Measurements from ENCODE around the gene FN1.
"Not testable (repeated sequence)": the region's sequence is repeated elsewhere in the genome, so short reads cannot be mapped to it uniquely, and the experiment has no call there.

FN1 gene

GRCh38 chr2:215363461-215364156 is 72.3 kb downstream of the FN1 start:
- no peak for DNase-seq

- DNase-seq, result no peak
These were observed 72.8 kb downstream of the FN1 start for GRCh38 chr2:215363039-215363438.

- no peak for DNase-seq
These were observed 73.3 kb downstream of the FN1 start for GRCh38 chr2:215362562-215362904.

GRCh38 chr2:215361876-215362561 is 73.8 kb downstream of the FN1 start:
- DNase-seq, result no peak

GRCh38 chr2:215361211-215361875 is 74.5 kb downstream of the FN1 start:
- DNase-seq, result no peak

- DNase-seq, result no peak
These were observed 75.3 kb downstream of the FN1 start for GRCh38 chr2:215360596-215360995.

GRCh38 chr2:215360059-215360458 is 75.8 kb downstream of the FN1 start:
- not testable (repeated sequence) for DNase-seq

- DNase-seq, result no peak
These were observed 76.3 kb downstream of the FN1 start for GRCh38 chr2:215359576-215359922.

GRCh38 chr2:215358891-215359575 is 76.8 kb downstream of the FN1 start:
- no peak for DNase-seq

- no peak for DNase-seq
These were observed 77.5 kb downstream of the FN1 start for GRCh38 chr2:215358312-215358845.

- DNase-seq, result no peak
These were observed 78.2 kb downstream of the FN1 start for GRCh38 chr2:215357660-215358059.

GRCh38 chr2:215356948-215357461 is 78.9 kb downstream of the FN1 start:
- DNase-seq, result no peak

- no peak for DNase-seq
These were observed 79.4 kb downstream of the FN1 start for GRCh38 chr2:215356334-215356947.

GRCh38 chr2:215355801-215356200 is 80.1 kb downstream of the FN1 start:
- DNase-seq, result no peak

- DNase-seq, result no peak
These were observed 80.8 kb downstream of the FN1 start for GRCh38 chr2:215354771-215355695.

- DNase-seq, result no peak
These were observed 83.3 kb downstream of the FN1 start for GRCh38 chr2:215352602-215353001.

GRCh38 chr2:215347878-215348277 is 88.0 kb downstream of the FN1 start:
- DNase-seq, result no peak

GRCh38 chr2:215338883-215339679 is 96.8 kb downstream of the FN1 start:
- DNase-seq, result no peak

GRCh38 chr2:215332872-215333595 is 102.8 kb downstream of the FN1 start:
- DNase-seq, result no peak

- DNase-seq, result no peak
These were observed 107.8 kb downstream of the FN1 start for GRCh38 chr2:215328066-215328465.

Data from DMS 273 treated with DMSO at 0.1 percent for 48 hours (cell line).